ENCODE data around the gene RPTOR. TPM values are rescaled to one million over a fixed set of nuclear protein-coding genes. Genes with fewer than 3 reads are reported as not detected.

The RPTOR gene
- total RNA-seq, 4 donors from 2014 or later: 19.0 to 48.3 (median 27.3) TPM

DNA sequence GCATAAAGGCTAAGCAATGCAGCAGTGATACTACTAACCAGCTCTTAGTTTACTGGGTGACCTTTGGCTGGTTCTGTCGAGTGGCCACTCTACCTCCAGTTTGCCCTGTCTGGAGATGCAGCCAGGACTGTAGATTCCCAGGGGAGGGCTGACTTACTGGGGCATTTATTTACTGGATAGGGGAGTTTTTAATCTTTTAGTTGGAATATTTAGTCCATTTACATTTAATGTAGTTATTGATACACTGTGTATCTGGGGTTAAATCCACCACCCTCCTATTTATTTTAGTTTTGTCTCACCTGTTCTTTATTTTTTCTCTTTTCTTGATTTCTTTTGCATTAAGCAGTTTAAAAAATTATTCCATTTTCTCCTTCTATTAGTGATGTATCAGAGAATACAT is 112.9 kb downstream of the RPTOR start:
- Histone ChIP-seq H3K9me3 (peaks cover 0 to 6% of the 10 kb centered on the region in 2 donors), H3K27me3 (no peaks in the 10 kb centered on the region), H3K27ac (no peak overlapping the region), H3K4me1 (no peaks in the 10 kb centered on the region), H3K36me3 (no peaks in the 10 kb centered on the region), H3K4me3 (no peak overlapping the region)
- DNase-seq: no peak
- TF ChIP-seq CTCF (IDR thresholded peaks at IDR 0.05): no peak
- no peak for TF ChIP-seq POLR2A (IDR thresholded peaks at IDR 0.05)
- intact Hi-C loops (cut with DNase I; ENCODE audit: low total_unique reads): no loop called here

DNA sequence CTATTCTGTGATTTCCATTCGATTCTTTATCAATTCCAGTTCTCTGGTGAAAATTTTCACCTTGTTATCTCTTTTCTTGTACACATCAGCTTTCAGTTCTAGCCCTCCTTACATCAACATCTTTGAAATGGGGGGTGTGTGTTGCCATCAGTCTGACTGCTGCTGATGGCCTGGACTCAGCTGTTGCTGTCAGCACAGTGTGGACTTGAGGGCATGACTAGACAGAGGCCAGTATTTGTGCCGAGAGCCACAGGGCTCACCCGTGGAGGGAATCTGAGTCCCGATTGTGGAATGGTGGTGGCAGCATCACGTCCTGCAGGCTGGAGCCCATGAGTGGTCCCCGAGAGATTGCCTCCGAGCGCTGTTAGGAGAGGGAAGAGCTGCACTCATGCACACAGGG is 114.2 kb downstream of the RPTOR start:
- Histone ChIP-seq H3K36me3 (no peaks in the 10 kb centered on the region), H3K9me3 (peaks cover 0 to 6% of the 10 kb centered on the region in 2 donors), H3K4me1 (no peaks in the 10 kb centered on the region), H3K4me3 (no peak overlapping the region), H3K27ac (no peak overlapping the region), H3K27me3 (no peaks in the 10 kb centered on the region)
- TF ChIP-seq CTCF (IDR thresholded peaks at IDR 0.05): no peak
- TF ChIP-seq POLR2A (IDR thresholded peaks at IDR 0.05): no peak
- intact Hi-C loops (cut with DNase I; ENCODE audit: low total_unique reads): no loop called here
- no peak for DNase-seq

- intact Hi-C loops (cut with DNase I; ENCODE audit: low total_unique reads): no loop called here
- Histone ChIP-seq H3K27me3 (no peaks in the 10 kb centered on the region), H3K27ac (no peak overlapping the region)
Observed at GRCh38 chr17:80659651-80660050, 115.0 kb downstream of the RPTOR start.

GRCh38 chr17:80660527-80661198 is 116.0 kb downstream of the RPTOR start:
- no peaks in the 10 kb centered on the region for H3K27me3 ChIP-seq

More at GRCh38 chr17:80659651-80660050, 115.0 kb downstream of the RPTOR start:
- TF ChIP-seq POLR2A (IDR thresholded peaks at IDR 0.05): no peak
- peaks cover 0 to 6% of the 10 kb centered on the region in 2 donors for H3K9me3 ChIP-seq
- no peak for DNase-seq
- no peaks in the 10 kb centered on the region for H3K4me1 ChIP-seq
- no peaks in the 10 kb centered on the region for H3K36me3 ChIP-seq
- no peak overlapping the region for H3K4me3 ChIP-seq

DNA sequence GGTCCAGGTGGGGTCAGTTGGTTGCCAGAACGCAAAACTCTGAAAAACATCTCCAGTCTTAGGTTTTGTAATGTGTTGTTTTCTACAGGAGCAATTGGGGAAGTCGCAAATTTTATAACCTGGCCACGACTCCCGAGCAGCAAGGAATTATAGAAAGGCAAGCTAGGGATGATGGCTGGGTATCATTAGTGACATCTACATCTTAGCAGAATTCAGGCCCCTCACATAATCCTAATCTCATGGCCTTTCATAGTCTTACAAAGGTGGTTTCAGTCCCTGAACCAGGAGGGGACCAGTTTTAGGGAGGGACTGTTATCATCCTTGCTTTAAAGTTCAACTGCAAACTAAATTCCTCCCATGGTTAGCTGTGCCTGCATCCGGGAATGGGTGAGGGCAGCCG is 117.9 kb downstream of the RPTOR start:
- TF ChIP-seq POLR2A (IDR thresholded peaks at IDR 0.05) (no peak), CTCF (IDR thresholded peaks at IDR 0.05) (no peak)
- H3K27me3 ChIP-seq: no peaks in the 10 kb centered on the region
- H3K4me3 ChIP-seq: no peak overlapping the region
- no peaks in the 10 kb centered on the region for H3K4me1 ChIP-seq
- H3K36me3 ChIP-seq: no peaks in the 10 kb centered on the region
- peaks cover 0 to 1% of the 10 kb centered on the region in 2 donors for H3K9me3 ChIP-seq
- no peak overlapping the region for H3K27ac ChIP-seq
- no peak for DNase-seq
- intact Hi-C loops (cut with DNase I; ENCODE audit: low total_unique reads): no loop called here

More at GRCh38 chr17:80660527-80661198, 116.0 kb downstream of the RPTOR start:
- peaks cover 0 to 6% of the 10 kb centered on the region in 2 donors for H3K9me3 ChIP-seq
- H3K4me1 ChIP-seq: no peaks in the 10 kb centered on the region
- no peak overlapping the region for H3K4me3 ChIP-seq
- no peaks in the 10 kb centered on the region for H3K36me3 ChIP-seq
- intact Hi-C loops (cut with DNase I; ENCODE audit: low total_unique reads): no loop called here
- no peak for DNase-seq
- no peak overlapping the region for H3K27ac ChIP-seq
- TF ChIP-seq CTCF (IDR thresholded peaks at IDR 0.05): no peak
- TF ChIP-seq POLR2A (IDR thresholded peaks at IDR 0.05): no peak
